T-helper 1 cell treated with Interleukin-12 subunit alpha and Interleukin-12 subunit beta and Interleukin-4 antibody, amounts not matched to agents 30 μg/mL and 1 μg/mL, for 36 hours (primary cell): ENCODE results near the gene ZSCAN10.
"Not testable (repeated sequence)": the region's sequence is repeated elsewhere in the genome, so short reads cannot be mapped to it uniquely, and the experiment has no call there.

Experiments
- H3K27ac Mint-ChIP-seq: one replicate; pipeline ENCODE4 v1.8.0; 2021; ENCODE audit warnings: mild to moderate bottlenecking, mixed read lengths
- H3K27me3 Mint-ChIP-seq: one replicate; pipeline ENCODE4 v1.8.0; 2021; ENCODE audit warnings: low read depth, mixed read lengths
- H3K36me3 Mint-ChIP-seq: one replicate; pipeline ENCODE4 v1.8.0; 2021; ENCODE audit warnings: low read depth, mixed read lengths
- H3K4me1 Mint-ChIP-seq: one replicate; pipeline ENCODE4 v1.8.0; 2021; ENCODE audit warnings: low read depth, mixed read lengths
- H3K4me3 Mint-ChIP-seq: one replicate; pipeline ENCODE4 v1.8.0; 2021; ENCODE audit warnings: mild to moderate bottlenecking, moderate library complexity, mixed read lengths
- H3K9me3 Mint-ChIP-seq: one replicate; pipeline ENCODE4 v1.8.0; 2021; ENCODE audit warnings: mixed read lengths

ZSCAN10 gene

GRCh38 chr16:3072576-3073263 is 26.4 kb downstream of the ZSCAN10 start:
- Mint-ChIP-seq H3K27ac (peak overlapping the region; percentile 94), H3K4me1 (peaks cover 70% of the 10 kb centered on the region), H3K36me3 (peaks cover 34% of the 10 kb centered on the region), H3K4me3 (peak overlapping the region; percentile 71)
- not testable (repeated sequence) for H3K27me3 Mint-ChIP-seq, H3K9me3 Mint-ChIP-seq

- Mint-ChIP-seq H3K27ac (peak overlapping the region; percentile 86), H3K4me3 (peak overlapping the region; percentile 46), H3K4me1 (peaks cover 68% of the 10 kb centered on the region), H3K36me3 (peaks cover 36% of the 10 kb centered on the region)
- H3K9me3 Mint-ChIP-seq, H3K27me3 Mint-ChIP-seq: not testable (repeated sequence)
Measured at GRCh38 chr16:3072148-3072547, 26.9 kb downstream of the ZSCAN10 start.

- Mint-ChIP-seq H3K9me3 (no peaks in the 10 kb centered on the region), H3K4me1 (peaks cover 63% of the 10 kb centered on the region), H3K4me3 (peak overlapping the region; percentile 46), H3K36me3 (peaks cover 39% of the 10 kb centered on the region), H3K27me3 (no peaks in the 10 kb centered on the region), H3K27ac (peak overlapping the region; percentile 86)
Measured at GRCh38 chr16:3071655-3072054, 27.4 kb downstream of the ZSCAN10 start.

- peaks cover 48% of the 10 kb centered on the region for H3K36me3 Mint-ChIP-seq
- H3K4me3 Mint-ChIP-seq: peak overlapping the region; percentile 17
- no peaks in the 10 kb centered on the region for H3K9me3 Mint-ChIP-seq
- H3K27ac Mint-ChIP-seq: peak overlapping the region; percentile 86
- H3K4me1 Mint-ChIP-seq: peaks cover 58% of the 10 kb centered on the region
- H3K27me3 Mint-ChIP-seq: no peaks in the 10 kb centered on the region
Measured at GRCh38 chr16:3070608-3071111, 28.4 kb downstream of the ZSCAN10 start.

GRCh38 chr16:3069146-3069545 is 29.9 kb downstream of the ZSCAN10 start:
- H3K9me3 Mint-ChIP-seq, H3K27me3 Mint-ChIP-seq: not testable (repeated sequence)
- H3K4me1 Mint-ChIP-seq: peaks cover 57% of the 10 kb centered on the region
- peak overlapping the region; percentile 86 for H3K27ac Mint-ChIP-seq
- H3K4me3 Mint-ChIP-seq: peak overlapping the region; percentile 73
- H3K36me3 Mint-ChIP-seq: peaks cover 54% of the 10 kb centered on the region

- H3K9me3 Mint-ChIP-seq: peaks cover 4% of the 10 kb centered on the region
- H3K36me3 Mint-ChIP-seq: peaks cover 55% of the 10 kb centered on the region
- H3K27me3 Mint-ChIP-seq: no peaks in the 10 kb centered on the region
- peaks cover 55% of the 10 kb centered on the region for H3K4me1 Mint-ChIP-seq
- H3K27ac Mint-ChIP-seq: peak overlapping the region; percentile 96
- H3K4me3 Mint-ChIP-seq: peak overlapping the region; percentile 97
Measured at GRCh38 chr16:3068487-3068886, 30.6 kb downstream of the ZSCAN10 start.

- H3K27me3 Mint-ChIP-seq: no peaks in the 10 kb centered on the region
- H3K27ac Mint-ChIP-seq: peak overlapping the region; percentile 98
- peaks cover 13% of the 10 kb centered on the region for H3K9me3 Mint-ChIP-seq
- peaks cover 67% of the 10 kb centered on the region for H3K36me3 Mint-ChIP-seq
- H3K4me3 Mint-ChIP-seq: peak overlapping the region; percentile 100
- H3K4me1 Mint-ChIP-seq: peaks cover 57% of the 10 kb centered on the region
Measured at GRCh38 chr16:3066440-3066748, 32.7 kb downstream of the ZSCAN10 start.

GRCh38 chr16:3065742-3066439 is 33.2 kb downstream of the ZSCAN10 start:
- Mint-ChIP-seq H3K9me3 (peaks cover 13% of the 10 kb centered on the region), H3K4me1 (peaks cover 54% of the 10 kb centered on the region)

GRCh38 chr16:3065069-3065741 is 33.9 kb downstream of the ZSCAN10 start, which contains the start of gene IL32:
IL32 (plus strand) TSS chr16:3065640; CDS start chr16:3065812, 172 bp downstream.
- no peaks in the 10 kb centered on the region for H3K27me3 Mint-ChIP-seq
- peak within 1 kb of the TSS; percentile 98 for H3K27ac Mint-ChIP-seq
- peaks cover 55% of the 10 kb centered on the region for H3K4me1 Mint-ChIP-seq
- H3K36me3 Mint-ChIP-seq: peaks cover 71% of the 10 kb centered on the region
- H3K9me3 Mint-ChIP-seq: peaks cover 13% of the 10 kb centered on the region
- H3K4me3 Mint-ChIP-seq: peak within 1 kb of the TSS; percentile 100

More at GRCh38 chr16:3065742-3066439, 33.2 kb downstream of the ZSCAN10 start:
- peak overlapping the region; percentile 98 for H3K27ac Mint-ChIP-seq
- H3K27me3 Mint-ChIP-seq: no peaks in the 10 kb centered on the region
- H3K36me3 Mint-ChIP-seq: peaks cover 68% of the 10 kb centered on the region
- H3K4me3 Mint-ChIP-seq: peak overlapping the region; percentile 100

GRCh38 chr16:3063625-3064386 is 35.3 kb downstream of the ZSCAN10 start:
- Mint-ChIP-seq H3K9me3 (peaks cover 13% of the 10 kb centered on the region), H3K27ac (peak overlapping the region; percentile 90), H3K27me3 (no peaks in the 10 kb centered on the region), H3K4me3 (peak overlapping the region; percentile 69), H3K36me3 (peaks cover 64% of the 10 kb centered on the region), H3K4me1 (peaks cover 50% of the 10 kb centered on the region)

- Mint-ChIP-seq H3K27me3 (no peaks in the 10 kb centered on the region), H3K9me3 (peaks cover 13% of the 10 kb centered on the region), H3K27ac (no peak overlapping the region), H3K4me3 (peak overlapping the region; percentile 69), H3K36me3 (peaks cover 55% of the 10 kb centered on the region), H3K4me1 (peaks cover 47% of the 10 kb centered on the region)
Measured at GRCh38 chr16:3062553-3062952, 36.5 kb downstream of the ZSCAN10 start.

- peak overlapping the region; percentile 83 for H3K4me3 Mint-ChIP-seq
- H3K4me1 Mint-ChIP-seq: peaks cover 53% of the 10 kb centered on the region
- H3K9me3 Mint-ChIP-seq: peaks cover 13% of the 10 kb centered on the region
- no peaks in the 10 kb centered on the region for H3K27me3 Mint-ChIP-seq
- H3K27ac Mint-ChIP-seq: peak overlapping the region; percentile 49
- peaks cover 45% of the 10 kb centered on the region for H3K36me3 Mint-ChIP-seq
Measured at GRCh38 chr16:3060339-3061127, 38.6 kb downstream of the ZSCAN10 start.

GRCh38 chr16:3059723-3060242 is 39.3 kb downstream of the ZSCAN10 start:
- H3K4me1 Mint-ChIP-seq: peaks cover 56% of the 10 kb centered on the region
- peaks cover 13% of the 10 kb centered on the region for H3K9me3 Mint-ChIP-seq
- H3K4me3 Mint-ChIP-seq: peak overlapping the region; percentile 83

More at GRCh38 chr16:3059723-3060242, 39.3 kb downstream of the ZSCAN10 start:
- H3K27me3 Mint-ChIP-seq: no peaks in the 10 kb centered on the region
- peak overlapping the region; percentile 86 for H3K27ac Mint-ChIP-seq
- peaks cover 47% of the 10 kb centered on the region for H3K36me3 Mint-ChIP-seq
